GM21390 (cell line): ENCODE results near the gene RHOB.
"Not testable (repeated sequence)": the region's sequence is repeated elsewhere in the genome, so short reads cannot be mapped to it uniquely, and the experiment has no call there.

Experiments used
- ATAC-seq: cut with Tn5 transposase; IDR thresholded peaks from one replicate; pipeline ENCODE4 v1.9.1; 2021; ENCODE audit not compliant: unreplicated experiment

Gene RHOB

DNA sequence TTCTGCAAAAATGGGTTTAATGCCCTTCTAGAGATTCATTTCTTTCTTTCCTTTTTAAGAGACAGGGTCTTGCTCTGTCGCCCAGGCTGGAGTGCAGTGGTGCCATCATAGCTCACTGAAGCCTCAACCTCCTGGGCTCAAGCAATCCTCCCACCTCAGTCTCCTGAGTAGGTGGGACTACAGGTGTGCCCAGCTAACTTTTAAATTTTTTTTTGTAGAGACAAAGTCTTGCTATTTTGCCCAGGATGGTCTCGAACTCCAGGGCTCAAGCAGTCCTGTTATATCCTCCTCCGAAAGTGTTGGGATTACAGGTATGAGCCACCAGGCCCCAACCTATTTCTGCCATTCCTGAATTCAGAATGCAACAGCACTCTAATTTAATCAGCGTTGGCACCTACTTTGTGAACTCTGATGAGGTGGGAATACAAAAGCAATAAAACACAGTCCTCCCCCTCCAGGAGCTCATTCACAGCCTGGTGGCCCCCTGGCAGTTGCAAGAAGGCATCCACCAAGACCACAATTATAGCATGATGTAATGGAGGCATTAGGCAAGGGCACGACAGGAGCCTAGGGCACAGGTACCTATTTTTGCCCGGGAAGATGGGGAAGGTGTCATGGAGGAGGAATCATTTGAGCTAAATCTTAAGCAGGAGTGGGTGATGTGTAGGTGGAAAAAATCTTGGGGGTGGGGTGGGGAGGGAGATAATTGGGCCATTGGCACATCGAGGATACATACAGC is 5.1 kb downstream of the RHOB start:
- ATAC-seq, result no peak

- no peak for ATAC-seq
Measured at GRCh38 chr2:20452551-20452950, 5.7 kb downstream of the RHOB start.

GRCh38 chr2:20453087-20453486 is 6.2 kb downstream of the RHOB start:
- no peak for ATAC-seq

DNA sequence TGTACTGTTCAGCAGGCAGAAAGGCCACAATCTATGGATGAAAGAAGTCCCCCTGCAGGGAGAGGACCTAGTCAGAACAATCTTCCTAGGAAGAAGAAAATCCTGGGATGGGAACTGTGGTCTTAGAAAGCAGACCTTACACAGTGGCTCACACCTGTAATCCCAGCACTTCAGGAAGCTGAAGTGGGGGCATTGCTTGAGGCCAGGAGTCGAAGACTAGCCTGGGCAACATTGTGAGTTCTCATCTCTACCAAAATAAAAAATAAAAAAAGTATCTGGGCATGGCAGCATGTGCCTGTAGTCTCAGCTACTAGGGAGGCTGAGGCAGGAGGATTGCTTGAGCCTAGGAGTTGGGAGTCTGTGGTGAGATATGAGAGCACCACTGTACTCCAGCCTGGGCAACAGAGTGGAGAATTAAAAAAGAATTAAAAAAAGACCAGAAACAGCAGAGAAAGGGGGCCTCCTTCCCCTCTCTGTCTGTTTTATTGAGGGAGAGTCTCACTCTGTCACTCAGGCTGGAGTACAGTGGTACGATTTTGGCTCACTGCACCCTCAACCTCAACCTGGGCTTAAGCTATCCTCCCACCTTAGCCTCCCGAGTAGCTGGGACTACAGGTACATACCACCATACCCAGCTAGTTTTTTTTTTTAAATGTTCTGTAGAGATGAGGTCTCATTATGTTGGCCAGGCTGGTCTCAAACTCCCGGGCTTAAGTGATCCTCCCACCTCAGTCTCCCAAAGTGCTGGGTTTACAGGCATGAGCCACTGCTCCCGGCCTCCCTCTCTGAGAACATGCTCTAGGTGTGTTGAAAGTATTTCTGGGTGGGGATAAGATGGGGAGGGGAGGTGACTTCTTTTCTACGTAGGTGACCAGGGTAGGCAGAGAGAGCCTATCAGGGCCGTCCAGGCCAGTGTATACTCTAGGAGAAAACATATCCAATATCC is 7.4 kb downstream of the RHOB start:
- ATAC-seq, result no peak

DNA sequence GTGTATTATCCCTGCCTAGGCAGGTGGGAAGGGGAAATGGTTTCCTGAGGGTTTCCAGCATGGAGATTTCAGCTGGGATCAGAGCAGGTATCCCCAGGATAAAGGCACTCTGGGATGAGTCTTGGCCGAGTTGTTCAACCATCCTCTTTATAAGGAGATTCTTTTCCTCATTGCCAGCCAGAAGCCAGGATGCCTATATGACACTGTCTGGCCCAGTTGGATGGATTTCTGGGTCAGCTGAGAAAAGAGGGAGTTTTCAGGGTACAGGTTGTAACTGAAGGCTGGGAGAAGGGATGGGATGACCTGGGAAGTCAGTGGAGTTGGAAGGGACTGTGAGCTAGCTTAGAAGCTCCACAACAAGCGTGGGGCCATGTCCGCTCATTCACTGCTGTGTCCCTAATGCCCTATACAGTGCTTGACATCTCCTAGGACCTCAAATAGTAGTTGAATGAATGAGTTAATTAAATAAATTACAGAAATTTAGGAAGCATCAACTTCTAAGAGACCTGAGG is 8.3 kb downstream of the RHOB start:
- no peak for ATAC-seq

DNA sequence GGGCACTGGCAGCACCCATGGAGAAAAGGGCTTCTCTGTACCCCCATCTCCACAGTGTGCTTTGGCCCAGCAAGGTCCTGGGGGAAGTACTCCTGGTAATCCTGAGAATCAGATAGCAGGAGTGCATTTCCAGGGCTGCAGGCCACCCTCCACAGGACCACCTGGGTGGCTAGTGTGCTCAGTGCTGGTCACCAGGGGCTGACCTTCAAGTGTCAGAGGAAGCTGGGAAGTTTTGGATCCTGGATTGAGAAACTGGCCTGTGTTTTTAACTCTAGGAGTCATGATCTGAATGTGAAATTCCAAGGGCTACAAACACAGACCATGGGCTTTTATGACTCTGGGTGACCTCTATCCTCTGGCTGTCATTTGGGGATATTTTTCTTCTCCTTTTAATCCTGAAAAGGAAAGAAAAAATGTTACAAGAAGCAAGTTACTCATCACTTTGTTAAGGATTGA is 9.3 kb downstream of the RHOB start:
- no peak for ATAC-seq

- ATAC-seq, result no peak
Measured at GRCh38 chr2:20456636-20457426, 10.0 kb downstream of the RHOB start.

DNA sequence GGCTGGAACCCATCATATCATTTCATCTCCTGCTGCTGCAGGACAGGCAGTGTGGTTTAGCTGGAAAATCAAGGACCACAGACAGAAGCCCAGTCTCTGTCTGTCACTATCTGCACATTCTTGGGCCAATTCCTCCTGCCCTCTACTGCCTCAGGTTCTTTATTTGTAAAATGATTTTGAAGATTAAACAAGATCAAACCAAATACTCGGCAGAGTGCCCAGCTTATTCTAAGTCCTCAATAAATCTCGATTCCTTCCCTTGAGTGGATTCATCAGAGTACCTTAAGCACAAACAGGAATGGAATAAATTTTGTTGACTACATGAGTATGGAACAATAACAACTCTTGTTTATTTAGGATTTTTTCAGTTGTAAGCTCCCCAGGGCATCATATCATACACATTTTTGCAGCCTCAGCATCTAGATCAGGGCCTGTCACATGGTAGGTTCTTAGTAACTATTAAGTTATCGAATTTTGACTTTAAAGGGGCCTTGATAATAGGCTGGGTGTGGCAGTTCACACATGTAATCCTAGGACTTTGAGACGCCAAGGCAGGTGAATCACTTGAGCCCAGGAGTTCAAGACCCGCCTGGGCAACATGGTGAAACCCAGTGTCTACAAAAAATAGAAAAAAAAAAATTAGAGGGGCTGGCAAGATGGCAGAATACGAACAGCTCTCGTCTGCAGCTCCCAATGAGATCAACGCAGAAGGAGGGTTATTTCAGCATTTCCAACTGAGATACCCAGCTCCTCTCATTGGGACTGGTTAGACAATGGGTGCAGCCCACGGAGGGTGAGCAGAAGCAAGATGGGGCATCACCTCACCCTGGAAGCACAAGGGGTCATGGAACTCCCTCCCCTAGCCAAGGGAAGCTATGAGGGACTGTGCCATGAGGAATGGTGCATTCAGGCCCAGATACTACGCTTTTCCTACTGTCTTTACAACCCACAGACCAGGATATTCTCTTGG is 11.1 kb downstream of the RHOB start:
- no peak for ATAC-seq

DNA sequence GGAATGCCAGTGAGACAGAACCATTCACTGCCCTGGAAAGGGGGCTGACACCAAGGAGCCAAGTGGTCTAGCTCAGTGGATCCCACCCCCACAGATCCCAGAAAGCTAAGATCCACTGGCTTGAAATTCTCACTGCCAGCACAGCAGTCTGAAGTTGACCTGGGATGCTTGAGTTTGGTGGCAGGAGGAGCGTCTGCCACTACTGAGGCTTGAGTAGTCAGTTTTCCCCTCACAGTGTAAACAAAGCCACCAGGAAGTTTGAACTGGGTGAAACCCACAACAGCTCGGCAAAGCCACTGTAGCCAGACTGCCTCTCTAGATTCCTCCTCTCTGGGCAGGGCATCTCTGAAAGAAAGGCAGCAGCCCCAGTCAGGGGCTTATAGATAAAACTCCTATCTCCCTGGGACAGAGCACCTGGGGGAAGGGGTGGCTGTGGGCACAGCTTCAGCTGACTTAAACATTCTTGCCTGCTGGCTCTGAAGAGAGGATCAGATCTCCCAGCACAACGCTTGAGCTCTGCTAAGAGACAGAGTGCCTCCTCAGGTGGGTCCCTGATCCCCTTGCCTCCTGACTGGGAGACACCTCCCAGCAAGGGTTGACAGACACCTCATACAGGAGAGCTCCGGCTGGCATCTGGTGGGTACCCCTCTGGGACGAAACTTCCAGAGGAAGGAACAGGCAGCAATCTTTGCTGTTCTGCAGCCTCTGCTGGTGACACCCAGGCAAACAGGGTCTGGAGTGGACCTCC is 12.0 kb downstream of the RHOB start:
- not testable (repeated sequence) for ATAC-seq

GRCh38 chr2:20465716-20466394 is 19.0 kb downstream of the RHOB start:
- ATAC-seq, result no peak

GRCh38 chr2:20467789-20468548 is 21.1 kb downstream of the RHOB start:
- no peak for ATAC-seq

DNA sequence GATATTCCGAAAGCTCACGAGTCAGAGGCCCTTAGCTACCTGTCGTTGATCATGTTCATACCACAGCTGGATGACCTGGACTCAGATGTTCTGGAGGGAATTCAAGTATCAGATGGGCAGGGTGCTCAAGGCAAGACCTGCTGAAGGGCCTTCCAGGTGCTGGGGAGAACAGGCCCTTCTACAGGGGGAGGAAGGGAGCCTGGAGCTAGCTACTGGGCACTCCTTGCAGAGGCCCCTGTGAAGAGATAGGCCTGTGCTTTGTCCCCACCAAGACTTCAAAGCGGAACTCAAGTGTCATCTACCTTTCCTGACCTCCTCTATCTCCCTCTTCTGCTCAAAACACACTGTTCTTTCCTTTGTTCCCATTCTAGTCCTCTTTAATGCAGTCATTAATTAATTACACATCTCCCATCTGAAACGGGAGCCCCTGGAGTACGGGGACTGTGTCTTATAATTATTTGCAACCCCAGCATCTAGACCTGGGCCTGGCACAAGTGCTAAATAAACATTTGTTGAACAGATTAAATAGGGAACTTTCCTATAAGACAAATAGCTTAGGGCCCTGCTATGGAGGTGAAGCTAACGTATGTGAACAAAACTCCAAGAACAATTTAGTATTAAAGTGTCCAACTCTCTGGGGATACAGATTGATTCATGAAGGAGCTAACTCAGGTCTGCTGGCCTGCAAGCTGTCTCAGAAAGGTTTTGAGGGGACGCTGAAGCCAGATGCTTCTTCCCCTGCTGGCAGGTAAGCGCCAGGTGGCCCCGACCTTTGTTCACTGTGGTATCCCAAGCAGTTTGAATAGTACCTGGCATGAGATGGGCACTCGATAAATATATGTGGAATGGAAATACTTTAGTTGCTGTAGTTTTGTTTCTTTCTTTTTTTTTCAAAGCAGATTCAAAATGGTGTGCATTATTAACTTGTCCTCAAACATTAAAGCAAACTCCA is 22.0 kb downstream of the RHOB start:
- ATAC-seq, result no peak

GRCh38 chr2:20469595-20469994 is 22.7 kb downstream of the RHOB start:
- no peak for ATAC-seq

DNA sequence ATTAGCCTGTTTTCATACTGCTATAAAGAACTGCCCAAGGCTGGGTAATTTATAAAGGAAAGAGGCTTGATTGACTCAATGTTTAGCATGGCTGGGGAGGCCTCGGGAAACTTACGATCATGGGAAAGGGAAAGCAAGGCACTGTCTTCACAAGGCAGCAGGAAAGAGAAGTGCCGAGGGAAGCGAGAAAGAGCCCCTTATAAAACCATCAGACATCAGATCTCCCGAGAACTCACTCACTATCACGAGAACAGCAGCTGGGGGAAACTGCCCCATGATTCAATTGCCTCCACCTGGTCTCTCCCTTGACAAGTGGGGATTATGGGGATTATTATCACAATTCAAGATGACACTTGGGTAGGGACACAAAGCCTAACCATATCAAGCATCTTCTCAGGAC is 23.3 kb downstream of the RHOB start:
- ATAC-seq, result no peak

- ATAC-seq, result no peak
Measured at GRCh38 chr2:20471148-20471547, 24.3 kb downstream of the RHOB start.

GRCh38 chr2:20471902-20472559 is 25.2 kb downstream of the RHOB start:
- no peak for ATAC-seq
